CD4-positive, alpha-beta memory T cell (primary cell): ENCODE results near the gene FOXA2. TPM values are rescaled to one million over a fixed set of nuclear protein-coding genes. Genes with fewer than 3 reads are reported as not detected.

Source experiments
- CTCF ChIA-PET: fragments of 350-600 bp; sonication (Branson Sonifier 250); formaldehyde crosslinking; loops from one replicate; lab custom pipeline; 2021; ENCODE audit warnings: inconsistent platforms; ENCODE audit not compliant: partially characterized antibody; lab: Charles Lee
- POLR2A ChIA-PET: fragments of 350-600 bp; sonication (Branson Sonifier 250); formaldehyde crosslinking; loops from one replicate; lab custom pipeline; 2021; ENCODE audit not compliant: partially characterized antibody; lab: Charles Lee
- DNase-seq, 5 donors: peaks; one replicate each; pipeline versions ENCODE4 v3.0.0 to v3.0.0-alpha.2; 2020 to 2022; ENCODE audit warnings: mixed read lengths in 1 of 5
- H3K27ac ChIP-seq: one replicate; pipeline ENCODE4 v1.7.0; 2013; ENCODE audit warnings: low read depth, low read length
- H3K27me3 ChIP-seq: 2 replicates; pipeline ENCODE4 v1.7.0; 2013; ENCODE audit warnings: mild to moderate bottlenecking, low read length, moderate library complexity; ENCODE audit not compliant: insufficient read depth
- H3K36me3 ChIP-seq: 2 replicates; pipeline ENCODE4 v1.7.0; 2013; ENCODE audit warnings: mild to moderate bottlenecking, low read length, moderate library complexity; ENCODE audit not compliant: insufficient read depth
- H3K4me1 ChIP-seq: 2 replicates; pipeline ENCODE4 v1.7.0; 2013; ENCODE audit warnings: mild to moderate bottlenecking, low read length, moderate library complexity; ENCODE audit not compliant: insufficient read depth
- H3K4me3 ChIP-seq, 2 donors: one replicate each; pipeline ENCODE4 v1.7.0; 2013; ENCODE audit warnings: low read length in 2 of 2, mild to moderate bottlenecking in 1 of 2
- H3K9me3 ChIP-seq, 2 donors: one replicate each; pipeline ENCODE4 v1.7.0; 2013; ENCODE audit warnings: low read length in 2 of 2, control low read depth in 1 of 2; ENCODE audit not compliant: control insufficient read depth in 1 of 2
- H3K27ac Mint-ChIP-seq, 7 donors: one replicate each; pipeline ENCODE4 v1.8.0; 2020 to 2021; ENCODE audit warnings: mixed read lengths in 7 of 7, mild to moderate bottlenecking in 6 of 7, inconsistent platforms in 3 of 7, moderate library complexity in 3 of 7
- H3K27me3 Mint-ChIP-seq, 2 donors: one replicate each; pipeline ENCODE4 v1.8.0; 2020 to 2021; ENCODE audit warnings: mixed read lengths in 2 of 2
- H3K36me3 Mint-ChIP-seq, 2 donors: one replicate each; pipeline ENCODE4 v1.8.0; 2020 to 2021; ENCODE audit warnings: mixed read lengths in 2 of 2, inconsistent platforms in 1 of 2, mild to moderate bottlenecking in 1 of 2
- H3K4me1 Mint-ChIP-seq, 4 donors: one replicate each; pipeline ENCODE4 v1.8.0; 2020 to 2021; ENCODE audit warnings: mixed read lengths in 4 of 4, mild to moderate bottlenecking in 1 of 4
- H3K4me3 Mint-ChIP-seq, 8 donors: one replicate each; pipeline ENCODE4 v1.8.0; 2020 to 2021; ENCODE audit warnings: mixed read lengths in 8 of 8, mild to moderate bottlenecking in 7 of 8, moderate library complexity in 6 of 8, inconsistent platforms in 3 of 8
- H3K9me3 Mint-ChIP-seq, 8 donors: one replicate each; pipeline ENCODE4 v1.8.0; 2020 to 2021; ENCODE audit warnings: mixed read lengths in 8 of 8, mild to moderate bottlenecking in 5 of 8, inconsistent platforms in 3 of 8, moderate library complexity in 1 of 8
- intact Hi-C: fragments of 100-400 bp; cut with micrococcal nuclease; formaldehyde crosslinking; loops from one replicate; pipeline ENCODE4 v1.15.1; 2023
- polyA plus RNA-seq, 2 donors: library from polyadenylated mRNA; unstranded; fragments of 300-500 nt; fragmentation: Illumina TruSeq; gene quantifications; one replicate each; pipeline ENCODE4 v1.2.3, GENCODE V29; 2021
- total RNA-seq, 2 experiments: library from RNA; stranded (reverse); gene quantifications; one replicate each; pipeline ENCODE4 v1.2.3, GENCODE V29; 2021

The FOXA2 gene
- not detected for total RNA-seq
- not detected for polyA plus RNA-seq

DNA sequence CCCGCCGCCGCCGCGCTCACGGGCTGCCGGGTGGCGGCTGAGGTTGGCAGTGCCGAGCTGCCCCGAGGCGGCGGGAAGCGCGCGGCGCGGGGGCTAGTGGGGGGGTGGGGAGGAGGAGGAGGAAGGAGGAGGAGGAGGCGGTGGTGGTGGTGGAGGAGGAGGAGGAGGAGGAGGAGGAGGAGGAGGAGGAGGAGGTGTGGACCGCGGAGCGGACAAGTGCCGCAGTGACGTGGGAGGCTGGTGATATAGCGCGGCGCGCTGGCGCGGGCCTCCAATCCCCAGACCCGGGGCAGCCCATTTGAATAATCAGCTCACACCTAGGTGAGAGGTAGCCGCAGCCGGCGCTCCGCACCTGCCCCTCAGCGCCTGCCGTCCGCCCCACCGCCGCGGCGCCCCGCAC lies at the start of gene FOXA2:
FOXA2 (minus strand) TSS at position 51 of the 400 bp plus-strand sequence. CDS start 294 bp downstream, outside the sequence.
- H3K4me1 Mint-ChIP-seq, result peaks cover 0 to 4% (median 0%) of the 10 kb centered on the region in 4 donors
- Histone ChIP-seq H3K27me3 (peaks cover 6% of the 10 kb centered on the region), H3K4me1 (no peaks in the 10 kb centered on the region), H3K9me3 (no peaks in the 10 kb centered on the region), H3K36me3 (no peaks in the 10 kb centered on the region), H3K4me3 (no peak within 1 kb of the TSS), H3K27ac (no peak within 1 kb of the TSS)
- no peak for DNase-seq
- H3K27me3 Mint-ChIP-seq, result peaks cover 38 to 45% of the 10 kb centered on the region in 2 donors
- peaks cover 0 to 27% (median 17%) of the 10 kb centered on the region in 8 donors for H3K9me3 Mint-ChIP-seq
- no peak within 1 kb of the TSS for H3K27ac Mint-ChIP-seq
- H3K36me3 Mint-ChIP-seq, result peaks cover 0 to 6% of the 10 kb centered on the region in 2 donors
- intact Hi-C loops, result no loop called here
- ChIA-PET CTCF (no interaction called here), POLR2A (no interaction called here)
- peak within 1 kb of the TSS in 2 of 8 donors; percentile 48 to 53 for H3K4me3 Mint-ChIP-seq

DNA sequence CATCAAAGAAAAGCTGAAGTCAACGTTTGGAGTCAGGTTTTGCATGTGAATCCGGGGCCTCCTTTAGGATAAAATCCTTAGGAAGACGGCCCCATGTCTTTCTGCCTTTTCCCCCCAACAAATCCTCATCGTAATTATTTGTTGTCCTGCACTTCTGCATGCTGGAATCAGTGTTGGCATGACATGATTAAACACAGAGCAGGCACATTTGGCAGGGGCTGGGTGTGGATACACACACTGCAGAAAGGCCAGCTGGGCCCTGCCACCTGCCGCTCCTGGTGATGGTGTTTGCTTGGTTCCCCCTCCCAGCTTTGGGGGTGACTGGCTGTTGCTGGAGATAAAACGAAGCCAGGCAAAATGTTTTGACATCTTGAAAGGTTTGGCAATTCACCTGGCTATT lies 46.3 kb upstream of the FOXA2 start:
- Mint-ChIP-seq H3K36me3 (no peaks in the 10 kb centered on the region), H3K27me3 (no peaks in the 10 kb centered on the region), H3K4me1 (no peaks in the 10 kb centered on the region), H3K27ac (no peak overlapping the region), H3K4me3 (no peak overlapping the region), H3K9me3 (peaks cover 0 to 5% (median 0%) of the 10 kb centered on the region in 8 donors)
- H3K27ac ChIP-seq, result no peak overlapping the region
- no peaks in the 10 kb centered on the region for H3K9me3 ChIP-seq
- intact Hi-C loops, result no loop called here
- ChIA-PET POLR2A (no interaction called here), CTCF (no interaction called here)
- no peak for DNase-seq
- no peaks in the 10 kb centered on the region for H3K27me3 ChIP-seq
- no peak overlapping the region for H3K4me3 ChIP-seq
- H3K36me3 ChIP-seq, result no peaks in the 10 kb centered on the region
- H3K4me1 ChIP-seq, result no peaks in the 10 kb centered on the region

DNA sequence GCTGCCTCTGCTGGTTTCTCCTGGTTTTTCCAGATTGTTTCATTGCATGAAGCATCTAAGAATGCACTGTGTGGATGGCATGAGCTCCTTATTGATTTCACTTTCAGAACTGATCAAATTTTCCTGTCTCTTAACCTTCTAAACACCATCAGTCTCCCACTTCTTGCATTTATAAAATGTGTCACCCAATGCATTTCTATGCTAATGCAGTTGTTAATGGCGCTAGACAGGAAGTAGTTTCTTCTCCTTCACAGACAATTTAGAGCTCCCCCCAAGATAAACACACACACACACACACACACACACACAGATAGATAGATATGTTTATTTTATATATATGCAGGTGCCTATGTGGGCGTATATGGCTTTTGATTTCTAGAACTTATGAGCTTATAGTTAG lies 45.6 kb upstream of the FOXA2 start:
- Histone ChIP-seq H3K9me3 (no peaks in the 10 kb centered on the region), H3K27ac (no peak overlapping the region), H3K4me1 (no peaks in the 10 kb centered on the region), H3K27me3 (no peaks in the 10 kb centered on the region), H3K36me3 (no peaks in the 10 kb centered on the region), H3K4me3 (no peak overlapping the region)
- H3K4me1 Mint-ChIP-seq, result no peaks in the 10 kb centered on the region
- H3K9me3 Mint-ChIP-seq, result peaks cover 0 to 5% (median 0%) of the 10 kb centered on the region in 8 donors
- POLR2A ChIA-PET, result no interaction called here
- H3K27ac Mint-ChIP-seq, result no peak overlapping the region
- intact Hi-C loops, result no loop called here
- no peak overlapping the region for H3K4me3 Mint-ChIP-seq
- no peak for DNase-seq
- H3K36me3 Mint-ChIP-seq, result no peaks in the 10 kb centered on the region
- no peaks in the 10 kb centered on the region for H3K27me3 Mint-ChIP-seq
- CTCF ChIA-PET, result no interaction called here

DNA sequence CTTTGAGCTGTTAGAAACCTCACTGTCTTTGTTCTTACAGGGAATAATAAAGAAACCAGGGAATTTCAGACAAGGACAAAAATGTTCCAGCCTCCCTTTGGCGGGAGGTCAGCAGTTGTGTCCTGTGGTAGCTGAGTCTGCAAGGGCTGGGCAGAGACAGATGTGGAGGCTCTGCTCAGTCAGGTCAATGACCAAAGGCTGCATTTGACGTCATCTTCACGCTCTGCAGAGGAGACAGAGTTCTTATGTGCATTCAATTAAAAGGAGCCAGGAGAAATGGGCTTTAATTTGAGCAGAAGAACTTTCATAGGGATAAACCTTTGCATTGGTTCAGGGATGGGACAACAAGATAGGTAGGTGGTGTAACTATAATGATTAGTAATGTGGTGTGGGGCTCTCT lies 45.1 kb upstream of the FOXA2 start:
- no peak overlapping the region for H3K27ac ChIP-seq
- H3K9me3 ChIP-seq, result no peaks in the 10 kb centered on the region
- H3K4me1 ChIP-seq, result no peaks in the 10 kb centered on the region
- H3K27me3 ChIP-seq, result no peaks in the 10 kb centered on the region
- Mint-ChIP-seq H3K27ac (no peak overlapping the region), H3K4me3 (no peak overlapping the region), H3K36me3 (no peaks in the 10 kb centered on the region), H3K9me3 (peaks cover 0 to 5% (median 0%) of the 10 kb centered on the region in 8 donors), H3K27me3 (no peaks in the 10 kb centered on the region), H3K4me1 (no peaks in the 10 kb centered on the region)
- intact Hi-C loops, result no loop called here
- ChIA-PET CTCF (no interaction called here), POLR2A (no interaction called here)
- DNase-seq, result no peak
- H3K4me3 ChIP-seq, result no peak overlapping the region
- H3K36me3 ChIP-seq, result no peaks in the 10 kb centered on the region

DNA sequence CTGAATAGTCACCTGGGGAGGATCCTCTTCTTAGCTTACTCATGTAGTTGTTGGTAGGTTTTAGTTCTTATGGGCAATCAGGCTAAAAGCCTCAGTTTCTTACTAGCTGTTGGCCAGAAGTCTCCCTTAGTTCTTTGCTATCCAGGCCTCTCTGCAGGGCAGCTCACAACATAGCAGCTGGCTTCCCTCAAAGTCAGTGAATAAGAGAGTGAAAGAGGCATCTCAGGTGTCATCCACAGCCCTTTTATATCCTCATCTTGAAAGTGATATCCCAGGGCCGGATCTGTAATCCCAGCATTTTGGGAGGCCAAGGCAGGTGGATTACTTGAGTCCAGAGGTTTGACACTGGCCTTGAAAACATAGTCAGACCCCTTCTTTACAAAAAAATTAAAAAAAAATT lies 42.1 kb upstream of the FOXA2 start:
- Mint-ChIP-seq H3K27ac (no peak overlapping the region), H3K27me3 (no peaks in the 10 kb centered on the region), H3K9me3 (peaks cover 0 to 4% (median 0%) of the 10 kb centered on the region in 8 donors), H3K4me1 (no peaks in the 10 kb centered on the region), H3K4me3 (no peak overlapping the region), H3K36me3 (no peaks in the 10 kb centered on the region)
- POLR2A ChIA-PET, result no interaction called here
- intact Hi-C loops, result no loop called here
- no peak overlapping the region for H3K27ac ChIP-seq
- H3K4me1 ChIP-seq, result no peaks in the 10 kb centered on the region
- no peak overlapping the region for H3K4me3 ChIP-seq
- H3K36me3 ChIP-seq, result no peaks in the 10 kb centered on the region
- DNase-seq, result no peak
- H3K27me3 ChIP-seq, result no peaks in the 10 kb centered on the region
- H3K9me3 ChIP-seq, result no peaks in the 10 kb centered on the region
- CTCF ChIA-PET, result no interaction called here

DNA sequence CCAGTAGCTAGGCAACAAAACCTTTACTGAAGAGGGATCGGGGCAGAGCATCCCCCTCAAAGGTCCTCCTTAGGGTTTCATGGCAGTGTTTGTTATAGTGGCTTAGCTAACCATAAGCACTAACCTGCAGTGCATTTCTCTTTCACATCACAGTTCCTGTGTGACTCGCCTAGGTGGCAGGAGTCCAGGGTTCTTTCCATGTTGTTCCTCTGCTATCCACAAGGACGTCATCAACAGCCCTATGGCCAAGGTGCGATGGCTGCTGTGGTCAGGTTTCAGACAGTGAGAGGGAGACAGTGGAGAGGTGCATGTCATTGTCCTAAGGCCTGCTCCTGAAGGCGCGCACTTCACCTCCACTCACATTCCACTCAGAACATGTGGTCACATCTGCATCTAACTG lies 38.8 kb upstream of the FOXA2 start:
- Histone ChIP-seq H3K4me3 (no peak overlapping the region), H3K36me3 (no peaks in the 10 kb centered on the region), H3K9me3 (no peaks in the 10 kb centered on the region), H3K27me3 (no peaks in the 10 kb centered on the region), H3K27ac (no peak overlapping the region), H3K4me1 (no peaks in the 10 kb centered on the region)
- no peak overlapping the region for H3K27ac Mint-ChIP-seq
- no peaks in the 10 kb centered on the region for H3K4me1 Mint-ChIP-seq
- ChIA-PET POLR2A (no interaction called here), CTCF (no interaction called here)
- no peaks in the 10 kb centered on the region for H3K27me3 Mint-ChIP-seq
- H3K4me3 Mint-ChIP-seq, result no peak overlapping the region
- DNase-seq, result no peak
- intact Hi-C loops, result no loop called here
- peaks cover 0 to 4% (median 0%) of the 10 kb centered on the region in 8 donors for H3K9me3 Mint-ChIP-seq
- no peaks in the 10 kb centered on the region for H3K36me3 Mint-ChIP-seq

DNA sequence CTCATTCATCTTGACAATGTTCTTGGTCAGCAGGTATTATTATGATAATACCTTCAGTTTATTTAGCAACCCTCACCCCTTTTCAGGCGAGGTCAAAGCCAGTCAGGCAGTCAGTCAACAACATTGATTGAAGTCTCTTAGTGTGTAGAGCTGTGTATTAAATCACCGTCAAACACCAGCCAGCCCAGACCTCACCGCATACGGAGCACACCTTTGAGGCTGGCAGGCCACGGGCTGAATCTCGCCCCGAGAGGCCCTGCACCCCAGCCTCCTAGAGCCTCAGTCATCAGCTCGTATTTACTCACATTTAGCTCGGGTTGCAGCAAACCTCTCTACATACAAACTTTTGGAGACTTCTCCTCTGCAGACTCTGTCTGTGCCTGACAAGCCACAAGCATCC lies 36.0 kb upstream of the FOXA2 start:
- Mint-ChIP-seq H3K36me3 (no peaks in the 10 kb centered on the region), H3K9me3 (peaks cover 0 to 4% (median under 1%) of the 10 kb centered on the region in 8 donors), H3K27me3 (no peaks in the 10 kb centered on the region), H3K27ac (no peak overlapping the region), H3K4me1 (no peaks in the 10 kb centered on the region), H3K4me3 (no peak overlapping the region)
- H3K4me3 ChIP-seq, result no peak overlapping the region
- H3K27ac ChIP-seq, result no peak overlapping the region
- ChIA-PET POLR2A (no interaction called here), CTCF (interaction anchor here (1.0 kb wide), 1 partner anchor 14 kb away, joined by 3 read pairs; no protein-coding TSS in a partner anchor)
- H3K4me1 ChIP-seq, result no peaks in the 10 kb centered on the region
- no peak for DNase-seq
- no peaks in the 10 kb centered on the region for H3K27me3 ChIP-seq
- intact Hi-C loops, result no loop called here
- no peaks in the 10 kb centered on the region for H3K36me3 ChIP-seq
- no peaks in the 10 kb centered on the region for H3K9me3 ChIP-seq

DNA sequence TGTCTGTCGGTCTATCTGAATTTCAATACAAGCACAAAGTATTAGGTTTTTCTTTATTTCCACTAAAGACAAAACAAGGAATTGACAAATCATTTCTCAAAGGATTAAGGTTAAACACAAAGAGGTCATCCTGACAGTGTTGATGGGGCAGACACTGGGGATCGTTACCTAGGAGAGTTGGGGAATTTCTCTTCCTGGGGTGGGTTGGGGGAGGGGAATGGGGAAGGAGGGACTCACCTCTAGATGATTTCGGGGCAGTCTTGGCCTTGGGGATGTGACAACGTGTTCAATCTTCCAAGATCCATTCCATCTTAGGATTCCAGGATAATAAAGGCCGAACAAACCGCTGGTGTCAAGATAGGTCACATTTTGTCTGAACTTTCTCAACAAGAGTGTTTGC lies 35.4 kb upstream of the FOXA2 start:
- Mint-ChIP-seq H3K4me3 (no peak overlapping the region), H3K27me3 (no peaks in the 10 kb centered on the region), H3K4me1 (no peaks in the 10 kb centered on the region), H3K27ac (no peak overlapping the region), H3K36me3 (no peaks in the 10 kb centered on the region), H3K9me3 (peaks cover 0 to 4% (median under 1%) of the 10 kb centered on the region in 8 donors)
- intact Hi-C loops, result no loop called here
- POLR2A ChIA-PET, result no interaction called here
- Histone ChIP-seq H3K4me1 (no peaks in the 10 kb centered on the region), H3K36me3 (no peaks in the 10 kb centered on the region), H3K9me3 (no peaks in the 10 kb centered on the region), H3K27me3 (no peaks in the 10 kb centered on the region), H3K4me3 (no peak overlapping the region), H3K27ac (no peak overlapping the region)
- CTCF ChIA-PET, result no interaction called here
- no peak for DNase-seq
